Measurements from ENCODE around the gene MYD88. TPM values are rescaled to one million over a fixed set of nuclear protein-coding genes. Genes with fewer than 3 reads are reported as not detected.

MYD88 gene
- total and polyA plus RNA-seq, 8 donors: 7.2 to 20.2 (median 9.9) TPM

DNA sequence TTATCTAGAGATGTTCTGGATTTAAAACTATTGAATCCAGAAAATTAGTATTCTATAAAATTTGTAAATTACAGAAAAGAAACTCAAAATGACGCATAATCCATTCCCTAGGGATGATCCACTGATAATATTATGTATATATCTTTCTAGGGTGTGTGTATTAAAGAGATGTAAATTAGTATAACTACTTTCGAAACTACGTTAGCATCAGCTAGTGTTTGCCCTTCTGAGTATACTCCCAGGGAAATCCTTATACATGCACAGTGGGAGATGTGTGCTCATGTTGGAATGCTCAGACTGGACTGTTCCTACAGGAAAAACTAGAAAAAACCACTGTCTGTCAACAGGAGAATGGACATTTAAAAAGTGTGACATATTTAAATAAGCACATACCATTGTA, 38.0 kb upstream of the MYD88 start:
- no peaks in the 10 kb centered on the region for H3K4me1 ChIP-seq
- H3K9me3 ChIP-seq: no peaks in the 10 kb centered on the region
- DNase-seq: no peak
- no peak overlapping the region for H3K4me3 ChIP-seq
- no peak overlapping the region for H3K27ac ChIP-seq
- intact Hi-C loops (cut with DNase I): no loop called here
- WGBS, 2 donors: 73 to 92% methylated on average over 3 of the region's 3 CpGs
- no peak for ATAC-seq
- no peaks in the 10 kb centered on the region for H3K27me3 ChIP-seq
- no peaks in the 10 kb centered on the region for H3K36me3 ChIP-seq
- TF ChIP-seq, protein P1, sequence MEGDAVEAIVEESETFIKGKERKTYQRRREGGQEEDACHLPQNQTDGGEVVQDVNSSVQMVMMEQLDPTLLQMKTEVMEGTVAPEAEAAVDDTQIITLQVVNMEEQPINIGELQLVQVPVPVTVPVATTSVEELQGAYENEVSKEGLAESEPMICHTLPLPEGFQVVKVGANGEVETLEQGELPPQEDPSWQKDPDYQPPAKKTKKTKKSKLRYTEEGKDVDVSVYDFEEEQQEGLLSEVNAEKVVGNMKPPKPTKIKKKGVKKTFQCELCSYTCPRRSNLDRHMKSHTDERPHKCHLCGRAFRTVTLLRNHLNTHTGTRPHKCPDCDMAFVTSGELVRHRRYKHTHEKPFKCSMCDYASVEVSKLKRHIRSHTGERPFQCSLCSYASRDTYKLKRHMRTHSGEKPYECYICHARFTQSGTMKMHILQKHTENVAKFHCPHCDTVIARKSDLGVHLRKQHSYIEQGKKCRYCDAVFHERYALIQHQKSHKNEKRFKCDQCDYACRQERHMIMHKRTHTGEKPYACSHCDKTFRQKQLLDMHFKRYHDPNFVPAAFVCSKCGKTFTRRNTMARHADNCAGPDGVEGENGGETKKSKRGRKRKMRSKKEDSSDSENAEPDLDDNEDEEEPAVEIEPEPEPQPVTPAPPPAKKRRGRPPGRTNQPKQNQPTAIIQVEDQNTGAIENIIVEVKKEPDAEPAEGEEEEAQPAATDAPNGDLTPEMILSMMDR (IDR thresholded peaks at IDR 0.05): no peak
- FAIRE-seq: no peak

GRCh38 chr3:38101811-38102443, 36.5 kb upstream of the MYD88 start:
- no peak for DNase-seq
- no peak overlapping the region for H3K27ac ChIP-seq
- H3K36me3 ChIP-seq: no peaks in the 10 kb centered on the region
- 87 to 93% methylated on average over 6 of the region's 6 CpGs for WGBS, 2 donors
- no peaks in the 10 kb centered on the region for H3K27me3 ChIP-seq
- no peaks in the 10 kb centered on the region for H3K9me3 ChIP-seq
- FAIRE-seq: no peak
- intact Hi-C loops (cut with DNase I): no loop called here
- H3K4me3 ChIP-seq: no peak overlapping the region
- TF ChIP-seq, protein P1 (IDR thresholded peaks at IDR 0.05): no peak
- ATAC-seq: no peak
- H3K4me1 ChIP-seq: no peaks in the 10 kb centered on the region

GRCh38 chr3:38102444-38102814, 36.0 kb upstream of the MYD88 start:
- intact Hi-C loops (cut with DNase I): no loop called here
- TF ChIP-seq, protein P1 (IDR thresholded peaks at IDR 0.05): no peak
- WGBS, 2 donors: 39 to 49% methylated on average over 1 of the region's 1 CpG
- Histone ChIP-seq H3K4me3 (no peak overlapping the region), H3K27me3 (no peaks in the 10 kb centered on the region), H3K27ac (no peak overlapping the region), H3K4me1 (no peaks in the 10 kb centered on the region), H3K36me3 (no peaks in the 10 kb centered on the region), H3K9me3 (no peaks in the 10 kb centered on the region)
- FAIRE-seq (no peak), DNase-seq (no peak), ATAC-seq (no peak)

- no peak for FAIRE-seq
- Histone ChIP-seq H3K9me3 (no peaks in the 10 kb centered on the region), H3K27me3 (no peaks in the 10 kb centered on the region), H3K4me3 (no peak overlapping the region), H3K4me1 (no peaks in the 10 kb centered on the region), H3K36me3 (no peaks in the 10 kb centered on the region), H3K27ac (no peak overlapping the region)
- ATAC-seq: no peak
- 31 to 32% methylated on average over 1 of the region's 1 CpG for WGBS, 2 donors
- intact Hi-C loops (cut with DNase I): no loop called here
- TF ChIP-seq, protein P1 (IDR thresholded peaks at IDR 0.05): no peak
- no peak for DNase-seq
Measured at GRCh38 chr3:38105525-38105924, 32.9 kb upstream of the MYD88 start.

- intact Hi-C loops (cut with DNase I): no loop called here
Measured at GRCh38 chr3:38107911-38108648, 30.4 kb upstream of the MYD88 start.

More at GRCh38 chr3:38107911-38108648, 30.4 kb upstream of the MYD88 start:
- TF ChIP-seq, protein P1 (IDR thresholded peaks at IDR 0.05): no peak
- no peak for DNase-seq
- H3K9me3 ChIP-seq: no peaks in the 10 kb centered on the region
- 72 to 89% methylated on average over 7 of the region's 7 CpGs for WGBS, 2 donors
- H3K27me3 ChIP-seq: no peaks in the 10 kb centered on the region
- no peak overlapping the region for H3K27ac ChIP-seq
- no peaks in the 10 kb centered on the region for H3K4me1 ChIP-seq
- no peaks in the 10 kb centered on the region for H3K36me3 ChIP-seq
- no peak for FAIRE-seq
- no peak for ATAC-seq
- no peak overlapping the region for H3K4me3 ChIP-seq
